ENCODE data around the gene SMC4.

DNA sequence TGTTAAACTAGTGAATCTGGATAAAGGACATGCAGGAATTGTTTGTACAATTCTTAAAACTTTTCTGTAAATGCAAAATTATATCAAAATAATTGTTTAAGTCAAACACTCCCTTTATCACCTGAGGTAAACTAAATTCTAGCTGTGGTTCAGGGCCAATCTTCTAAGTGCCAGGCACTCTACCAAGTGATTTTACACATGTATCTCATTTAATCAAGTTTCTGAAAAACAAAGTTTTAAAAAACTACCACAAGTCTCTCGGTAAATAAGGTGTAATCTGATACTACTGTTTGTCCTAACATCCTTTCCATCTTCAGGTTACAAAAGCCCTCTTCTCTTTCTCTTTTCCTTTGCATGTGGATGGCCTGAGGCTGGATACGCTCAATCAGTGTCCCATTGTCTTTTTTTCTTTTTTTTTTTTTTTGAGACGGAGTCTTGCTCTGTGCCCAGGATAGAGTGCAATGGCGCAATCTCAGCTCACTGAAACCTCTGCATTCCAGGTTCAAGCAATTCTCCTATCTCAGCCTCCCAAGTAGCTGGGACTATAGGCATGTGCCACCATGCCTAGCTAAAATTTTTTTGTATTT, 19.7 kb upstream of the SMC4 start:
- TF ChIP-seq POLR2A (IDR thresholded peaks at IDR 0.05) = no peak
- TF ChIP-seq, protein P1, sequence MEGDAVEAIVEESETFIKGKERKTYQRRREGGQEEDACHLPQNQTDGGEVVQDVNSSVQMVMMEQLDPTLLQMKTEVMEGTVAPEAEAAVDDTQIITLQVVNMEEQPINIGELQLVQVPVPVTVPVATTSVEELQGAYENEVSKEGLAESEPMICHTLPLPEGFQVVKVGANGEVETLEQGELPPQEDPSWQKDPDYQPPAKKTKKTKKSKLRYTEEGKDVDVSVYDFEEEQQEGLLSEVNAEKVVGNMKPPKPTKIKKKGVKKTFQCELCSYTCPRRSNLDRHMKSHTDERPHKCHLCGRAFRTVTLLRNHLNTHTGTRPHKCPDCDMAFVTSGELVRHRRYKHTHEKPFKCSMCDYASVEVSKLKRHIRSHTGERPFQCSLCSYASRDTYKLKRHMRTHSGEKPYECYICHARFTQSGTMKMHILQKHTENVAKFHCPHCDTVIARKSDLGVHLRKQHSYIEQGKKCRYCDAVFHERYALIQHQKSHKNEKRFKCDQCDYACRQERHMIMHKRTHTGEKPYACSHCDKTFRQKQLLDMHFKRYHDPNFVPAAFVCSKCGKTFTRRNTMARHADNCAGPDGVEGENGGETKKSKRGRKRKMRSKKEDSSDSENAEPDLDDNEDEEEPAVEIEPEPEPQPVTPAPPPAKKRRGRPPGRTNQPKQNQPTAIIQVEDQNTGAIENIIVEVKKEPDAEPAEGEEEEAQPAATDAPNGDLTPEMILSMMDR (IDR thresholded peaks at IDR 0.05) = no peak
- TF ChIP-seq EP300 (IDR thresholded peaks at IDR 0.05) = no peak
